Omental fat pad (tissue), 4 donors: ENCODE results near the gene EID1. TPM values are rescaled to one million over a fixed set of nuclear protein-coding genes. Genes with fewer than 3 reads are reported as not detected.

Experiments used
- ATAC-seq: fragments of 150-250 bp; one replicate; pipeline ENCODE4 v1.9.1; 2016; ENCODE audit warnings: mild to moderate bottlenecking, moderate library complexity; ENCODE audit not compliant: low FRiP score
- DNase-seq: peaks from one replicate; pipeline ENCODE4 v3.0.0-alpha.2; 2019; ENCODE audit warnings: low spot score
- total RNA-seq, 4 donors: library from RNA; depleted of rRNA; stranded (reverse); fragments of >200 nt; gene quantifications; one replicate each; pipeline ENCODE4 v1.1.0, GENCODE V29; 2016
- TF ChIP-seq, protein P1 (sequence below), 3 donors: fragments of 450-650 bp; IDR thresholded peaks; one replicate each; pipeline ENCODE4 v1.5.1; 2016 to 2017; ENCODE audit warnings: antibody characterized with exemption in 3 of 3, mild to moderate bottlenecking in 3 of 3, moderate library complexity in 2 of 3

The EID1 gene
- total RNA-seq, 4 donors from 2014 or later: 152 to 235 (median 216) TPM

- no peak for ATAC-seq
- no peak for DNase-seq
- TF ChIP-seq, protein P1, sequence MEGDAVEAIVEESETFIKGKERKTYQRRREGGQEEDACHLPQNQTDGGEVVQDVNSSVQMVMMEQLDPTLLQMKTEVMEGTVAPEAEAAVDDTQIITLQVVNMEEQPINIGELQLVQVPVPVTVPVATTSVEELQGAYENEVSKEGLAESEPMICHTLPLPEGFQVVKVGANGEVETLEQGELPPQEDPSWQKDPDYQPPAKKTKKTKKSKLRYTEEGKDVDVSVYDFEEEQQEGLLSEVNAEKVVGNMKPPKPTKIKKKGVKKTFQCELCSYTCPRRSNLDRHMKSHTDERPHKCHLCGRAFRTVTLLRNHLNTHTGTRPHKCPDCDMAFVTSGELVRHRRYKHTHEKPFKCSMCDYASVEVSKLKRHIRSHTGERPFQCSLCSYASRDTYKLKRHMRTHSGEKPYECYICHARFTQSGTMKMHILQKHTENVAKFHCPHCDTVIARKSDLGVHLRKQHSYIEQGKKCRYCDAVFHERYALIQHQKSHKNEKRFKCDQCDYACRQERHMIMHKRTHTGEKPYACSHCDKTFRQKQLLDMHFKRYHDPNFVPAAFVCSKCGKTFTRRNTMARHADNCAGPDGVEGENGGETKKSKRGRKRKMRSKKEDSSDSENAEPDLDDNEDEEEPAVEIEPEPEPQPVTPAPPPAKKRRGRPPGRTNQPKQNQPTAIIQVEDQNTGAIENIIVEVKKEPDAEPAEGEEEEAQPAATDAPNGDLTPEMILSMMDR (IDR thresholded peaks at IDR 0.05): no peak
Observed at GRCh38 chr15:48893311-48893710, 15.4 kb downstream of the EID1 start.

- no peak for ATAC-seq
- no peak for DNase-seq
- TF ChIP-seq, protein P1 (IDR thresholded peaks at IDR 0.05): no peak
Observed at GRCh38 chr15:48896869-48897814, 19.2 kb downstream of the EID1 start.

GRCh38 chr15:48898032-48898431 lies 20.1 kb downstream of the EID1 start:
- no peak for ATAC-seq
- no peak for DNase-seq
- TF ChIP-seq, protein P1 (IDR thresholded peaks at IDR 0.05): no peak

- TF ChIP-seq, protein P1 (IDR thresholded peaks at IDR 0.05): no peak
- no peak for DNase-seq
- ATAC-seq: no peak
Observed at GRCh38 chr15:48898446-48898845, 20.5 kb downstream of the EID1 start.

DNA sequence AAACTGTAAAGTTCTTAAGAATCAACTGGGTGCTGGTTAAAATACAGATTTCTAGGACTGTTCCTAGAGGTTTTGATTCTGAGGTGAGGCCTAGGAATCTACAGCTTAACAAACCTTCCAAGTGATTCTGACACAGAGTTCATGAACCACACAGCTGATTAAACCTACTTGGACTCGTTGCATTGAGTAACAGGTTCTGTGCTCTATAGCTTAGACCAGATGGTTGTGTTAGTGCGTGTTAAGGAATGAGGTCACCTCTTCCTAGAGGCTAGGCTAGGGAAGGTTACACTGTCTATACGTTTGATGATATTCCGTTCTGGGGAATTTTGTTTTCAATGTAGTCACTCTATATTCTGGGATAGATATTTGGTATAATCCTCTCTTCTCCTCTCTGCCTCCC lies 21.9 kb downstream of the EID1 start:
- no peak for ATAC-seq
- TF ChIP-seq, protein P1 (IDR thresholded peaks at IDR 0.05): no peak
- no peak for DNase-seq

DNA sequence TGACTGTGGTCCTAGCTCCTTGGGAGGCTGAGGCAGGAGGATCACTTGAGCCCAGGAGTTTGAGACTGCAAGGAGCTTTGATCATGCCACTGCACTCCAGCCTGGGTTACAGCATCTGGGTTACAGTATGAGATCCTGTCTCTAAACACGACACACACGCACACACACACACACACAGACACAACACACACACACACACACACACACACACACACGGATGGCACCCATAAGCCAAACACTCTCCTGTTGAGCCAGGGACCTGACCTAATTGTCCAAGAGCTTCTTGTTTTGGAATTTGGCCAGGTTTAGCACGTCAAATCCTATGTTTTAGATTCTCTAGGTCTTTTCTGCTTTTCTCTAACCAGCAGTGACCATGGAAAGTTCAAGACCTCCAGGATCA lies 26.8 kb downstream of the EID1 start:
- TF ChIP-seq, protein P1 (IDR thresholded peaks at IDR 0.05): no peak
- no peak for ATAC-seq
- no peak for DNase-seq

- ATAC-seq: no peak
- TF ChIP-seq, protein P1 (IDR thresholded peaks at IDR 0.05): no peak
Observed at GRCh38 chr15:48905216-48905615, 27.3 kb downstream of the EID1 start.

More at GRCh38 chr15:48905216-48905615, 27.3 kb downstream of the EID1 start:
- DNase-seq: no peak
